ENCODE measurements around the gene SLAMF7.
"Not testable (repeated sequence)": the region's sequence is repeated elsewhere in the genome, so short reads cannot be mapped to it uniquely, and the experiment has no call there.

SLAMF7 gene

DNA sequence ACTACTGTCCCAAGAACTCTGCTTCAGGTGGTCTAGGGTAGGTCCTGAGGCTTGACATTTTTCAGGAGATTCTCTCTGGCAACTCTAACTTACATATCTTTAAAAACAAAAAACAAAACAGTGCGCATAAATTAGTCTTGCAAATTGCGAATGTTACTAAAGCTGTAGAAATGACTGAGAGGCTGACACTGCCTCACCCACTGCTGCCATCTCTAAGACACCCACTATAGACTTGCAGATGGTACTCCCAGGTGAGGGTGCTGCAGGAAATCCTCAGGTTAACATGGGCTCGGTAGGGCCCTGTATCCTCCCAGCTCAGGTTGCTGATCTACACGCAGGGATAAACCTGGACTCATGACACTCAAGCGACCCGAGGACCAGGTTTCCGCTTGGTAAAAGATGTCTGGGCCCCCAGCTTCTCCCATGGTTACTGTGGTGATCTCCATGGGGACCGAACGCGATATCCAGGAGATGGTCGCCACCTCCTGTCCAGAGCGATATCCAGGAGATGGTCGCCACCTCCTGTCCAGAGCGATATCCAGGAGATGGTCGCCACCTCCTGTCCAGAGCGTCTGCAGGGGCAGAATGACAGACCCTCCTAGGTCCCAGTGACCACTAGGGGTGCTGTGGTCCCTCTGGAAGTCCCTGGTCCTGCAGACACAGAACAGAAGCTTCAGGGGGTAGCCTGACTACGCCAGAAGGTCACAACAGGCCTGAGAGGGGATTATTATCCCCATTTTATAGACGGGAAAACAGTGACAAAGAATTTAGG, 40.8 kb downstream of the SLAMF7 start:
- no peaks in the 10 kb centered on the region for H3K4me1 ChIP-seq (ENCODE audit: control insufficient read depth, insufficient read depth, low read length)
- H3K36me3 ChIP-seq (ENCODE audit: control insufficient read depth, insufficient read depth, low read length, severe bottlenecking): no peaks in the 10 kb centered on the region

DNA sequence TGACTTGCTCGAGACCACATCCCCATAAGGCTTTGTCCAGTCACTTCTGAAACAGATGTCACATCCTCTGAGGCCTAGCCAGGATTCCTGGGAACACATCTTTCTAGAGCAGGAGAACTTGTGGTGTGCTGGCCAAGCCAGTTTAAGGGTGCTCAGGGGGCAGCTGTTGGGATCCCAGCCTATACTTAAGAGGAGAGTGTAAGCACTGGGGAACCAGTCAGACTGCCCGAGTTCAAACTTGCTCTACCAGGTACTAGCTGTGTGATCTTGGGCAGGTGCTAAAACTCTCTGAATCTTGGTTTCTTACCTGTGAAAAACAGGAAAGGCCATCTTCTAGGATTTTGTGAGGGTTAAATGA, 41.3 kb downstream of the SLAMF7 start:
- Histone ChIP-seq H3K4me1 (ENCODE audit: control insufficient read depth, insufficient read depth, low read length) (no peaks in the 10 kb centered on the region), H3K9me3 (ENCODE audit: control insufficient read depth, low read length) (no peaks in the 10 kb centered on the region), H3K9ac (ENCODE audit: low read length) (no peak overlapping the region), H3K36me3 (ENCODE audit: control insufficient read depth, insufficient read depth, low read length, severe bottlenecking) (no peaks in the 10 kb centered on the region), H3K4me3 (ENCODE audit: low read length) (no peak overlapping the region), H3K27me3 (replicated peaks; ENCODE audit: control insufficient read depth, insufficient read depth, low read length) (peaks cover 6% of the 10 kb centered on the region)
- DNase-seq (ENCODE audit: low read depth): no peak

More for the DNA sequence above, 40.8 kb downstream of the SLAMF7 start:
- Histone ChIP-seq H3K27me3 (replicated peaks; ENCODE audit: control insufficient read depth, insufficient read depth, low read length) (peaks cover 6% of the 10 kb centered on the region), H3K4me3 (ENCODE audit: low read length) (no peak overlapping the region), H3K9me3 (ENCODE audit: control insufficient read depth, low read length) (no peaks in the 10 kb centered on the region), H3K9ac (ENCODE audit: low read length) (no peak overlapping the region)
- DNase-seq (ENCODE audit: low read depth): no peak

DNA sequence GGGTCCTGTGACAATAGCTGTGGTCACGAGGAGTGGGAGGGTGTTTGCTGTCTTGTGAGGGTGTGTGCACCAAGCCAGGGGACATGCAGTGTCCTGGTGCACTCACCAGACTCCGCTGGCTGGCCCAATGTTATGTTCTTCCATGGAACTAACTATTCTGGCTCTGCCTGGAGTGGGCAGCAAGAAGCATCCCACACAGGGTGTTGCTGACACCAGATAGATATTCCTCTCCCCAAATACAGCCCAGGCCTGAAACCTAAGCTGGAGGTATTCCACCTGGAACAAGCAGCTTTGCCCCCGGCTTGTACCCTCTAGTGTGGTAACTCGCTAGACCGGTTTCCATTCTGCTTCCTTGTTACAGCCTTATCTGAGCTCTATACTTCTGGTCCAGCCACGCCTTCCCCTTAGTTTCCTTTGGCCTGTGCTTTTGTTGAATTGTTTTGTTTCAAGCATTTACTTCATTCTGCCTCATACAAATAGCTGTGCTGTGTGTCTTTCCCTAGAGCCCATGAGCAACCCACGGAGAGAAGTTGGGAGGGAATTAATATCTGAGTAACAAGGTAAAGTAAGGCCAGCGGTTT, 42.2 kb downstream of the SLAMF7 start:
- Histone ChIP-seq H3K9ac (ENCODE audit: low read length) (no peak overlapping the region), H3K36me3 (ENCODE audit: control insufficient read depth, insufficient read depth, low read length, severe bottlenecking) (no peaks in the 10 kb centered on the region), H3K9me3 (ENCODE audit: control insufficient read depth, low read length) (no peaks in the 10 kb centered on the region), H3K27me3 (replicated peaks; ENCODE audit: control insufficient read depth, insufficient read depth, low read length) (peaks cover 2% of the 10 kb centered on the region), H3K4me1 (ENCODE audit: control insufficient read depth, insufficient read depth, low read length) (no peaks in the 10 kb centered on the region), H3K4me3 (ENCODE audit: low read length) (no peak overlapping the region)
- no peak for DNase-seq (ENCODE audit: low read depth)

DNA sequence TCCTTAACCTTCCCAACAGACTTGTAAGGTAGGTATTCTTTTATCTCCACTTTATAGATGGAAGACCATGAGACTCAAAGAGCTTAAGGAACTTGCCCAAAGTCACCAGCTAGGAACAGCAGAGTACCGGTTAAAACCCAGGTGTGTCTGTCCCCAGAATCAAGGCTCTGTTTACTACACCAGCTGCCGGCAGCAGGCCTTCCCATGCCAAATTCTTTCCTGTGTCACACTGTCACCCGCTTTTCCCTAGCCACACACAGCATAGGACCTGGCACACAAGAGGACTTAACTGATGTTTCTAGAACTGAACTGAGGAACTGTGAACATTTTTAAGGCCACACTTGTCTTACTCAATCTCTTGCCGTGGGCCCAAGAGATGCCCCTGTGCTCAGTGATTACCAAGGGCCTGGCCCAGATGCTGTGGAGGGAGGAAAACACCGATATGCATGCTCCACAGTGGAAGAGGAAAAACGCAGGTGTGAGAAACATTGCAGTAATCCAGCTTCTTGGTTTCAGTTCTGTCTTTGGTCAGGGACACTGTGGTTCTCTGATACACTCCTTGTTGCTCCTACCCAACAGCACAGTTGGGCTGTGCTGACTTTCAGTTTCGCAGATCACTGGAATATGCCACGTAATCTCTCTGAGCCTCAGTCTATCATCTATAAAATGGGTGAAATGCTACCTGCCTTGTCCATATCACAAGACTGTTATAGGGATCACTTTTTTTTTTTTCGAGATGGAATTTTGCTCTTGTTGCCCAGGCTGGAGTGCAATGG, 43.1 kb downstream of the SLAMF7 start:
- H3K27me3 ChIP-seq (replicated peaks; ENCODE audit: control insufficient read depth, insufficient read depth, low read length): no peaks in the 10 kb centered on the region
- no peak for DNase-seq (ENCODE audit: low read depth)
- no peak overlapping the region for H3K4me3 ChIP-seq (ENCODE audit: low read length)

DNA sequence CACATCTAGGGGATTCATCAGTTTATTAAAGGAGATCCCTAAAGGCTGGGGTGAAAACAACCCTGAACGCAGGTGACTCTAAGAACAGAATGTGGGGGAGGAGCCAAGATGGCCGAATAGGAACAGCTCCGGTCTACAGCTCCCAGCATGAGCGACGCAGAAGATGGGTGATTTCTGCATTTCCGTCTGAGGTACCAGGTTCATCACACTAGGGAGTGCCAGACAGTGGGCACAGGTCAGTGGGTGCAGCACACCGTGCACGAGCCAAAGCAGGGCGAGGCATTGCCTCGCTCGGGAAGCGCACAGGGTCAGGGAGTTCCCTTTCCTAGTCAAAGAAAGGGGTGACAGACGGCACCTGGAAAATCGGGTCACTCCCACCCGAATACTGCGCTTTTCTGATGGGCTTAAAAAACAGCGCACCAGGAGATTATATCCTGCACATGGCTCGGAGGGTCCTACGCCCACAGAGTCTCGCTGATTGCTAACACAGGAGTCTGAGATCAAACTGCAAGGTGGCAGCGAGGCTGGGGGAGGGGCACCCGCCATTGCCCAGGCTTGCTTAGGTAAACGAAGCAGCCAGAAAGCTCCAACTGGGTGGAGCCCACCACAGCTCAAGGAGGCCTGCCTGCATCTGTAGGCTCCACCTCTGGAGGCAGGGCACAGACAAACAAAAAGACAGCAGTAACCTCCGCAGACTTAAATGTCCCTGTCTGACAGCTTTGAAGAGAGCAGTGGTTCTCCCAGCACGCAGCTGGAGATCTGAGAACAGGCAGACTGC, 44.1 kb downstream of the SLAMF7 start:
- H3K4me1 ChIP-seq (ENCODE audit: control insufficient read depth, insufficient read depth, low read length); H3K4me3 ChIP-seq (ENCODE audit: low read length); H3K9me3 ChIP-seq (ENCODE audit: control insufficient read depth, low read length); H3K36me3 ChIP-seq (ENCODE audit: control insufficient read depth, insufficient read depth, low read length, severe bottlenecking); H3K9ac ChIP-seq (ENCODE audit: low read length); DNase-seq (ENCODE audit: low read depth); H3K27me3 ChIP-seq (replicated peaks; ENCODE audit: control insufficient read depth, insufficient read depth, low read length): not testable (repeated sequence)

More for the DNA sequence above, 43.1 kb downstream of the SLAMF7 start:
- Histone ChIP-seq H3K9ac (ENCODE audit: low read length) (no peak overlapping the region), H3K36me3 (ENCODE audit: control insufficient read depth, insufficient read depth, low read length, severe bottlenecking) (no peaks in the 10 kb centered on the region), H3K4me1 (ENCODE audit: control insufficient read depth, insufficient read depth, low read length) (no peaks in the 10 kb centered on the region), H3K9me3 (ENCODE audit: control insufficient read depth, low read length) (no peaks in the 10 kb centered on the region)

DNA sequence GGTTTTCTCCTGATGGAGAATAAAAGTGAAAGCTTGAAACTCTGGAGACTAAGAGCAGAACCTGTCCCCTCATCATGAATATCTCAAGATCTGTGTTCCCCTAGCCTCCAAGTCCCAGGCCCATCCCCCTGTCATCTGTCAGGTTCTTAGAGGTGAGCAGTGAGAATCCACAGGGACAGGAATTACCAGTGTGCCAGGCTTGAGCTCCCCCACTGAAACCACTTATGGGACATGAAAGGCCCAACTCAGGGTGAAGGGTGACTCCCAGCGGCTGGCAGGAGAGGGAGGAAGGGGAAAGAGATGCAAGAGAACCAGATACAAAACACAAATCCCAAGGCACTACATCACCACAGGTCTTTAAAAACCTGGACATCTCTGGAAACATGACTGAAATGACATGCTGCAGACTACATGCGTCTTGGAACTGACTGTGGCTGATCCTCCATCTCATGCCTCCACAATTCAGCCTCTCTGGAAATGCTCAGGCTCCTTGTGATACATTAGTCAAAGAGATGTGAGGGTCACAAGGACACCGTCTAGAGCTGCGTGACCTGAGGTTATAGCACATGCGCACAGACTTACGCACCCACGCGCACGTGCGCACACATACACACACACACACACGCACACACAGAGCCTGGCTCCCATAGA, 50.1 kb downstream of the SLAMF7 start:
- Histone ChIP-seq H3K4me1 (ENCODE audit: control insufficient read depth, insufficient read depth, low read length) (no peaks in the 10 kb centered on the region), H3K36me3 (ENCODE audit: control insufficient read depth, insufficient read depth, low read length, severe bottlenecking) (no peaks in the 10 kb centered on the region), H3K9me3 (ENCODE audit: control insufficient read depth, low read length) (peaks cover 5% of the 10 kb centered on the region), H3K27me3 (replicated peaks; ENCODE audit: control insufficient read depth, insufficient read depth, low read length) (no peaks in the 10 kb centered on the region), H3K9ac (ENCODE audit: low read length) (no peak overlapping the region), H3K4me3 (ENCODE audit: low read length) (no peak overlapping the region)
- DNase-seq (ENCODE audit: low read depth): no peak

DNA sequence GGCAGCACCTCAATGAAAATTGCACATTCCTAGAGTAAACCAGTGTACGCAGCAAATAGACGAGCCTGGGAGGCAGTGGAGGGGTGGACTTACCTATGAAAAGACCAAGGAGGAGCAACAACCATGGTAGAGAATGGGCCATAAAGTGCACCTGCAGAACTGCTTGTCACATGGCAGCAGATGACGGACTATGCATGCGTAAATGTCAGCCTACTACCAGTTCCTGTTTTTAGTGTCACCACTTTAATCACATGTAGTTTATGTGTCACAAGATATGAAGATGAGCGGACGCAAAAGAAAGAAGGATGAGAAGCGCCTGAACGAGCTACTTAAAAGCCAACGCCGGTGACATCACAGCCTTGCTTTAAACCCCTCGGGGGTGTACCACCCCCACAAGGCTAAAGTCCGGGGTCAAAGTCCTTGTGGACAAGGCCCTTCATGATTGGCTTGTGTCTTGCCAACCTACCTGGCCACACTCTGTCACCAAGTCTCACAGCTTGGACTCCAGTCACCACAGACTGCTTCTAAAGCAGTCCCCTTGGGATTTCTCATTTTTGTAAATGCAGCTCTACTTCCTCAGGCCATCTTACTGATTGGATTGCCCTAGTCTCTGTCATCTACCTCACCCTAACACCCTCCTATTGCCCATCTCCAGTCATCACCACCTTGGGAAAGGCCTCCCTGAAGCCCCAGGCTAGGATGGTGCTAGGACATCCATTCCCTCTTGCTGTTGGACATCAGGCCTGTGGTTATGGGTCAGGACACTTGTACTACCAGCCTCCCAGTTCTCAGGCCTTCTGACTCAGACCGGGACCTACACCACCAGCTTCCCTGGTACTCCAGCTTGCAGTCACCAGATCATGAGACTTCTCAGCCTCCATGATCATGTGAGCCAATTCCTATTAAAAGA, 50.9 kb downstream of the SLAMF7 start:
- peaks cover 5% of the 10 kb centered on the region for H3K9me3 ChIP-seq (ENCODE audit: control insufficient read depth, low read length)
- no peak for DNase-seq (ENCODE audit: low read depth)
- no peaks in the 10 kb centered on the region for H3K36me3 ChIP-seq (ENCODE audit: control insufficient read depth, insufficient read depth, low read length, severe bottlenecking)
- no peak overlapping the region for H3K9ac ChIP-seq (ENCODE audit: low read length)
- H3K4me1 ChIP-seq (ENCODE audit: control insufficient read depth, insufficient read depth, low read length): no peaks in the 10 kb centered on the region
- H3K4me3 ChIP-seq (ENCODE audit: low read length): no peak overlapping the region
- no peaks in the 10 kb centered on the region for H3K27me3 ChIP-seq (replicated peaks; ENCODE audit: control insufficient read depth, insufficient read depth, low read length)

DNA sequence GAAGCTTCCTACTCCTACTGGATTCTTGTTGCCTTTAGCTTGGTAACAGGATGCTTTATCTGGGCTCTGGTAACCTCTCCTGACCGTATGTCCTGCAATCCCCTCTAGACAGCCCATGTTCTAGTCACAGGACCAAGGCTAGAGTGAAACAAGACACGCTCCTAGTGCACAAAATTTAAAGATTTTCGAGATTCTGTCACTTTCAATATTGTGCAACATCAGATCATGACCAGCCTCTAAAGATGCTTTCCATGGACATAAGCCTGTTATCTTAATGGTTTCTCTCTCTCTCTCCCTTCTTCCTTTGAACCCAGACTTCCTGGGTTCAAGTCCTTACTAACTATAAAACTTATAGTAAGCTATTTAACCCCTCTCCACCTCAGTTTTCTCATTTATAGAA, 55.3 kb downstream of the SLAMF7 start:
- Histone ChIP-seq H3K4me3 (ENCODE audit: low read length) (no peak overlapping the region), H3K4me1 (ENCODE audit: control insufficient read depth, insufficient read depth, low read length) (no peaks in the 10 kb centered on the region), H3K36me3 (ENCODE audit: control insufficient read depth, insufficient read depth, low read length, severe bottlenecking) (no peaks in the 10 kb centered on the region), H3K27me3 (replicated peaks; ENCODE audit: control insufficient read depth, insufficient read depth, low read length) (peaks cover 3% of the 10 kb centered on the region), H3K9me3 (ENCODE audit: control insufficient read depth, low read length) (peaks cover 3% of the 10 kb centered on the region), H3K9ac (ENCODE audit: low read length) (no peak overlapping the region)
- DNase-seq (ENCODE audit: low read depth): no peak

DNA sequence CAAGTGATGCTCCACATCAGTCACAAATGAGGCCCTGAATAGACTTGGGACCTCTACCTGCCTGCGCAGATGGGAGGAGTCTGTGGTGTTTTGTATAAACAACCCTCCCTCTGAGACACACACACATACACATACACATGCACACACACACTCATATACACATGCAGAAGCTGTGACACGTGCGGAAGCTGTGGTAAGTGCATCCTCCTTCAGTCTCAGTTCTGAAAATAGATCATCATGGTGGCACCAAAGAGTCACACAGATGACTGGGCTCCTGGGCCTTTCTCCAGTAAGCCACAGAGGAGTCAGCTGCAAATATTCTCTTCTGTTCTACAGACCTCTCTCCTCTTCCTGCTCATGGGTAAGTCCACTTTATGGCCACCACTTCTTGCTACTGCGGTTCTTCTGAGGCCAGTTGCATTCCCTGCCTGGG, 56.9 kb downstream of the SLAMF7 start, which contains the start of gene LY9:
Gene LY9 (plus strand): TSS at position 224 of the 433 bp plus-strand sequence. CDS start 14 bp downstream, at position 238.
- no peak for DNase-seq (ENCODE audit: low read depth)
- H3K27me3 ChIP-seq (replicated peaks; ENCODE audit: control insufficient read depth, insufficient read depth, low read length): peaks cover 3% of the 10 kb centered on the region
- H3K4me3 ChIP-seq (ENCODE audit: low read length): no peak within 1 kb of the TSS
- no peak within 1 kb of the TSS for H3K9ac ChIP-seq (ENCODE audit: low read length)
- H3K9me3 ChIP-seq (ENCODE audit: control insufficient read depth, low read length): no peaks in the 10 kb centered on the region
- no peaks in the 10 kb centered on the region for H3K36me3 ChIP-seq (ENCODE audit: control insufficient read depth, insufficient read depth, low read length, severe bottlenecking)
- no peaks in the 10 kb centered on the region for H3K4me1 ChIP-seq (ENCODE audit: control insufficient read depth, insufficient read depth, low read length)

DNA sequence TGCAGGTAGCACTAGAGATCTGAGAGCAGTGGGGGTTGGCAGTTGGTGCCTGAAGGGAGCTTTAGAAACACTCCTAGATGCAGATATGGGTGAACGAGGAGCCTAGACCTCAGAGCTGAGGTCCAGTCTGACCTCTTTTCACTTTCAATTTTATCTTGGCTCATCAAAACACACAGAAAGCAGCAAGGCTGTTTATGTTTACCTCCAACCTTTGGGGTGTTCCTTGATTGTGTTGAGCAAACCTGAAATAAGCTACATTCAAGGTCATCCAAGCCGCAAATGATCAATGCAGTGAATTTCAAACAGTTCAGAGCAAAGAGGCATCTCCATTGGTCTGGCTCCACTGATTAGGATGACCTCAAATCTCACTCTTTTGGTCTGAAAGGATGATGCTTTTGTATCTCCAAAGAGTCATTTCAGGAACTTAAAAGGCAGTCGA, 58.2 kb downstream of the SLAMF7 start:
- no peak overlapping the region for H3K9ac ChIP-seq (ENCODE audit: low read length)
- no peak for DNase-seq (ENCODE audit: low read depth)
- H3K4me3 ChIP-seq (ENCODE audit: low read length): no peak overlapping the region
- H3K27me3 ChIP-seq (replicated peaks; ENCODE audit: control insufficient read depth, insufficient read depth, low read length): peaks cover 3% of the 10 kb centered on the region
- no peaks in the 10 kb centered on the region for H3K9me3 ChIP-seq (ENCODE audit: control insufficient read depth, low read length)
- H3K4me1 ChIP-seq (ENCODE audit: control insufficient read depth, insufficient read depth, low read length): no peaks in the 10 kb centered on the region
- H3K36me3 ChIP-seq (ENCODE audit: control insufficient read depth, insufficient read depth, low read length, severe bottlenecking): no peaks in the 10 kb centered on the region

Data from adipocyte (in vitro differentiated cells).